ENCODE results near the gene PNMA8B.
A peak's percentile ranks its signal among the peaks of the same experiment; 100 is the strongest.
"Not testable (repeated sequence)": the region's sequence is repeated elsewhere in the genome, so short reads cannot be mapped to it uniquely, and the experiment has no call there.

The PNMA8B gene

GRCh38 chr19:46533078-46533620 is 37.5 kb upstream of the PNMA8B start:
- DNase-seq (ENCODE audit: low read depth), result no peak
- no peak overlapping the region for H3K4me3 ChIP-seq (ENCODE audit: low read length)
- TF ChIP-seq CTCF (conservative IDR thresholded peaks at IDR 0.05; ENCODE audit: low read depth, low read length), result no peak

- no peak overlapping the region for H3K4me3 ChIP-seq (ENCODE audit: low read length)
- no peak for TF ChIP-seq CTCF (conservative IDR thresholded peaks at IDR 0.05; ENCODE audit: low read depth, low read length)
- no peak for DNase-seq (ENCODE audit: low read depth)
These were observed 35.0 kb upstream of the PNMA8B start for GRCh38 chr19:46530636-46531035.

- peak; percentile 93 for TF ChIP-seq CTCF (conservative IDR thresholded peaks at IDR 0.05; ENCODE audit: low read depth, low read length)
- no peak for DNase-seq (ENCODE audit: low read depth)
- H3K4me3 ChIP-seq (ENCODE audit: low read length), result no peak overlapping the region
These were observed 34.2 kb upstream of the PNMA8B start for GRCh38 chr19:46529622-46530451.

- no peak for TF ChIP-seq CTCF (conservative IDR thresholded peaks at IDR 0.05; ENCODE audit: low read depth, low read length)
These were observed 33.2 kb upstream of the PNMA8B start for GRCh38 chr19:46528601-46529590.

GRCh38 chr19:46526801-46527200 is 31.1 kb upstream of the PNMA8B start:
- DNase-seq (ENCODE audit: low read depth); H3K4me3 ChIP-seq (ENCODE audit: low read length): not testable (repeated sequence)

More at GRCh38 chr19:46528601-46529590, 33.2 kb upstream of the PNMA8B start:
- DNase-seq (ENCODE audit: low read depth), result no peak
- no peak overlapping the region for H3K4me3 ChIP-seq (ENCODE audit: low read length)

- DNase-seq (ENCODE audit: low read depth), result no peak
- TF ChIP-seq CTCF (conservative IDR thresholded peaks at IDR 0.05; ENCODE audit: low read depth, low read length), result no peak
- H3K4me3 ChIP-seq (ENCODE audit: low read length), result no peak overlapping the region
These were observed 28.6 kb upstream of the PNMA8B start for GRCh38 chr19:46524308-46524707.

- DNase-seq (ENCODE audit: low read depth), result not testable (repeated sequence)
These were observed 27.3 kb upstream of the PNMA8B start for GRCh38 chr19:46522988-46523387.

More at GRCh38 chr19:46522988-46523387, 27.3 kb upstream of the PNMA8B start:
- H3K4me3 ChIP-seq (ENCODE audit: low read length), result not testable (repeated sequence)

Measured in retinal pigment epithelial cell (primary cell).